Thoracic aorta (tissue), 2 donors: ENCODE measurements around the gene FAM13A. TPM values are rescaled to one million over a fixed set of nuclear protein-coding genes. Genes with fewer than 3 reads are reported as not detected.
"Not testable (repeated sequence)": the region's sequence is repeated elsewhere in the genome, so short reads cannot be mapped to it uniquely, and the experiment has no call there.

Experiments used
- ATAC-seq: fragments of 150-250 bp; one replicate; pipeline ENCODE4 v1.8.0; 2017; ENCODE audit warnings: low read depth; ENCODE audit not compliant: insufficient number of reproducible peaks, low FRiP score
- DNase-seq: peaks from one replicate; pipeline ENCODE4 v3.0.0-alpha.2; 2020; ENCODE audit warnings: low spot score
- H3K27ac ChIP-seq, 2 donors: fragments of 200-600 bp; sonication (generic); 1 replicate in 1 of 2; 2 replicates in 1 of 2; pipeline ENCODE4 v1.5.1; 2016; ENCODE audit warnings: mild to moderate bottlenecking in 2 of 2, moderate library complexity in 2 of 2
- H3K27me3 ChIP-seq: fragments of 200-600 bp; sonication (generic); replicated peaks from 2 replicates; pipeline ENCODE4 v1.6.0; 2016; ENCODE audit warnings: mild to moderate bottlenecking; ENCODE audit not compliant: insufficient read depth
- H3K36me3 ChIP-seq: fragments of 200-600 bp; sonication (generic); one replicate; pipeline ENCODE4 v1.5.1; 2016
- H3K4me1 ChIP-seq, 2 donors: fragments of 200-600 bp; sonication (generic); 1 replicate in 1 of 2; 2 replicates in 1 of 2; pipeline versions ENCODE4 v1.5.1 to v1.6.0; 2016; ENCODE audit warnings: low read depth in 2 of 2, mild to moderate bottlenecking in 1 of 2; ENCODE audit not compliant: control insufficient read depth in 1 of 2
- H3K4me3 ChIP-seq: fragments of 200-600 bp; sonication (generic); 2 replicates; pipeline ENCODE4 v1.5.1; 2016; ENCODE audit warnings: mild to moderate bottlenecking
- H3K9me3 ChIP-seq: fragments of 200-600 bp; sonication (generic); 2 replicates; pipeline ENCODE4 v1.5.1; 2016
- total RNA-seq, 2 donors: library from RNA; depleted of rRNA; stranded (reverse); fragments of >200 nt; gene quantifications; one replicate each; pipeline versions ENCODE4 v1.1.0 to v1.2.3, GENCODE V29; 2016
- TF ChIP-seq, protein P1 (sequence below): fragments of 200-600 bp; sonication (generic); IDR thresholded peaks from one replicate; pipeline ENCODE4 v1.5.1; 2019; ENCODE audit warnings: antibody characterized with exemption

FAM13A gene
- total RNA-seq, 2 donors from 2014 or later = 27.3 to 32.5 TPM

DNA sequence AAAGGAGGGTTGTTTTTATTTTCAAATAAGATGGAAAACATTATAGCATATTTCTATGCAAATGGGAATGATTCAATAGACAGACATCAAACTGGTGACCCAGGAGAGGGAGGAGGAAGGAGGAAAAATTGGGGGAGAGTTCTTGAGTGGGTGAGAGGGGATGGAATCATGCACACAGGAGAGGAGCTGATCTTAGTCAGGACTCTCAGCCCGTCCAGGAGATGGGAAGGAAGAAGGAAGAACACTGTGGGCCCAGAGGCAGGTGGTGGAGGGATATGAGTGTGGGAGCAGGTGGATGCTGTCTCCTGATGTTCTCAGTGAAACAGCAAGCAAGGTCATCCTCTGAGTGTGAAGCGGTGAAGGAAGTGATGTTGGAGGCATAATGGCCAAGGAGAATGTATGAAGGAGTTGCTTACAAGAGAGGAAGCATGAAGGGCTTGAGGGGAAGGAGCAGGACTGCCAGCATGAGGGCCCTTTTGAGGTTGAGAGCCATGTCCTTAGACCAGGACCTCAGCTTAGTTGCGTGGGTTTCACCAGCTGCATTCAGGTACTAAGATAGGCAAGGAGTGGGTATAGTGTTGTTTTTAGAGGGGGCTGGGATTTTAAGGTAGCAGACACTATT lies 197.7 kb downstream of the FAM13A start:
- H3K36me3 ChIP-seq = no peaks in the 10 kb centered on the region
- no peaks in the 10 kb centered on the region for H3K27me3 ChIP-seq
- no peak overlapping the region for H3K4me3 ChIP-seq
- TF ChIP-seq, protein P1, sequence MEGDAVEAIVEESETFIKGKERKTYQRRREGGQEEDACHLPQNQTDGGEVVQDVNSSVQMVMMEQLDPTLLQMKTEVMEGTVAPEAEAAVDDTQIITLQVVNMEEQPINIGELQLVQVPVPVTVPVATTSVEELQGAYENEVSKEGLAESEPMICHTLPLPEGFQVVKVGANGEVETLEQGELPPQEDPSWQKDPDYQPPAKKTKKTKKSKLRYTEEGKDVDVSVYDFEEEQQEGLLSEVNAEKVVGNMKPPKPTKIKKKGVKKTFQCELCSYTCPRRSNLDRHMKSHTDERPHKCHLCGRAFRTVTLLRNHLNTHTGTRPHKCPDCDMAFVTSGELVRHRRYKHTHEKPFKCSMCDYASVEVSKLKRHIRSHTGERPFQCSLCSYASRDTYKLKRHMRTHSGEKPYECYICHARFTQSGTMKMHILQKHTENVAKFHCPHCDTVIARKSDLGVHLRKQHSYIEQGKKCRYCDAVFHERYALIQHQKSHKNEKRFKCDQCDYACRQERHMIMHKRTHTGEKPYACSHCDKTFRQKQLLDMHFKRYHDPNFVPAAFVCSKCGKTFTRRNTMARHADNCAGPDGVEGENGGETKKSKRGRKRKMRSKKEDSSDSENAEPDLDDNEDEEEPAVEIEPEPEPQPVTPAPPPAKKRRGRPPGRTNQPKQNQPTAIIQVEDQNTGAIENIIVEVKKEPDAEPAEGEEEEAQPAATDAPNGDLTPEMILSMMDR = no peak
- no peak overlapping the region for H3K27ac ChIP-seq
- DNase-seq = no peak
- H3K9me3 ChIP-seq = no peaks in the 10 kb centered on the region
- no peaks in the 10 kb centered on the region for H3K4me1 ChIP-seq
- ATAC-seq = no peak

DNA sequence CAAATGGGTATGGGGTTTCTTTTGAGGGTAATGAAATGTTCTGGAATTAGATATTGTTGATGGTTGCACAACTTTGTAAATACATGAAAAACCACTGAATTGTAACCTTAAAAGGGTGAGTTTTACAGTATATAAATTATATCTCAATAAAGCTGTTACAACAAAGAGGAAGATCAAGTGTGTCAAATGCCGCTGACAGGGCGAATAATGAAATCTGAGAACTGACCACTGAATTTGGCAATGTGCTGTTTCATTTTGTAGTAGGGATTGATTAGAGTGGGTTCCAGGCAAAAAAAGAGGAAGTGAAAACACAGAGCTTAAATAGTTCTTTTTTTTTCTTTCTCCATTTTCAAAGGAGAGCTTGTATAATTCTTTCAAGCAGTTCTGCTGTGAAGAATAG lies 198.2 kb downstream of the FAM13A start:
- no peaks in the 10 kb centered on the region for H3K4me1 ChIP-seq
- DNase-seq (no peak), ATAC-seq (no peak)
- H3K36me3 ChIP-seq = no peaks in the 10 kb centered on the region
- no peaks in the 10 kb centered on the region for H3K27me3 ChIP-seq
- H3K27ac ChIP-seq = no peak overlapping the region
- TF ChIP-seq, protein P1 = no peak
- H3K4me3 ChIP-seq = no peak overlapping the region
- H3K9me3 ChIP-seq = no peaks in the 10 kb centered on the region

DNA sequence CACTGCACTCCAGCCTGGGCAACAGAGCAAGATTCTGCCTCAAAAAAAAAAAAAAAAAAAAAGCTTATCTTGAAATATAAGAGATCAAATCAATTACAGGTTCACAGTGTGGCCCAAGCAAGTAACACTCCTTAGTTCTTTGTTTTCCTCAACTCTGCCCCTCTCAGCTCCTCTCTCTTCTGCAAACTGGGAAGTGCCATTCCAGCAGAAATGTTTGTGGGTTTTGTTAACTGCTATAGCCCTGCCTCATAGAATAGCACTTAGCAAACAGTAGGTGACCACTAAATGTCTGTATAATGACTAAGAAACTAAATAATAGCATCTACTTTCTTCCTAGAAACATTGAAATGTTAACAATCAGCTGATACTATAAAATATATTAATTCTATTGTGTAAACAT lies 199.4 kb downstream of the FAM13A start:
- ATAC-seq (no peak), DNase-seq (no peak)
- Histone ChIP-seq H3K27ac (no peak overlapping the region), H3K27me3 (no peaks in the 10 kb centered on the region), H3K9me3 (no peaks in the 10 kb centered on the region), H3K4me1 (no peaks in the 10 kb centered on the region), H3K4me3 (no peak overlapping the region), H3K36me3 (no peaks in the 10 kb centered on the region)
- TF ChIP-seq, protein P1 = no peak

DNA sequence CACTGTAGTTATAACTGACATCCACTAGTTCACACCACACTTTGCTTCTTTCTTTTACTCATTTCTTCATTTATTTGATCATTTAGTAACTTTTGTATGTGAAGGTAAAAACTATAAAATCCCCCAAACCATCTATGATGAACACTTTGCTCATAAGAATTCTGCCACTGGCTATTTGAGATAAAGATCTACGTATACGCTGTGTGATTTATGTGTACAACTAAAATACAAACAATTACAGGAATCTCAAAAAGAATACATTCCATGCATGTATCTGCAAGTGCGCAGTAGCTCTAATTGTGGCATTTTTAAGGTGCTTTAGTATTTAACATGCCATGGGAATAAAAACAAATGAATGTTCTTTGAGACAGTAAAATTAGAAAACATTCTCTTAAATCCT lies 202.5 kb downstream of the FAM13A start:
- DNase-seq (no peak), ATAC-seq (no peak)
- H3K27me3 ChIP-seq = no peaks in the 10 kb centered on the region
- TF ChIP-seq, protein P1 = no peak
- H3K27ac ChIP-seq = no peak overlapping the region
- H3K9me3 ChIP-seq = no peaks in the 10 kb centered on the region
- no peaks in the 10 kb centered on the region for H3K36me3 ChIP-seq
- H3K4me1 ChIP-seq = no peaks in the 10 kb centered on the region
- no peak overlapping the region for H3K4me3 ChIP-seq

DNA sequence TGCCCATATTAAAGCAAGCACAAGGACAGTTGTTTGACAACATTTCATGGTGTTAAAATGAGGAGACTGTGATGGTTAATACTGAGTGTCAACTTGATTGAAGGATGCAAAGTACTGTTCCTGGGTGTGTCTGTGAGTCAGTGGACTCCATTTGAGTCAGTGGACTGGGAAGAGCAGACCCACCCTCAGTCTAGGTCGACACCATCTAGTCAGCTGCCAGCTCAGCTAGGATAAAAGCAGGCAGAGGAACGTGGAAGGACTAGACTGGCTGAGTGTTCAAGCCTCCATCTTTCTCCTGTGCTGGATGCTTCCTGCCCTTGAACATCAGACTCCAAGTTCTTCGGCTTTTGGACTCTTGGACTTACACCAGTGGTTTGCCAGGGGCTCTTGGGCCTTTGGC lies 203.4 kb downstream of the FAM13A start:
- DNase-seq, H3K4me3 ChIP-seq, H3K9me3 ChIP-seq, H3K27me3 ChIP-seq, H3K4me1 ChIP-seq, H3K27ac ChIP-seq, H3K36me3 ChIP-seq, ATAC-seq: not testable (repeated sequence)

DNA sequence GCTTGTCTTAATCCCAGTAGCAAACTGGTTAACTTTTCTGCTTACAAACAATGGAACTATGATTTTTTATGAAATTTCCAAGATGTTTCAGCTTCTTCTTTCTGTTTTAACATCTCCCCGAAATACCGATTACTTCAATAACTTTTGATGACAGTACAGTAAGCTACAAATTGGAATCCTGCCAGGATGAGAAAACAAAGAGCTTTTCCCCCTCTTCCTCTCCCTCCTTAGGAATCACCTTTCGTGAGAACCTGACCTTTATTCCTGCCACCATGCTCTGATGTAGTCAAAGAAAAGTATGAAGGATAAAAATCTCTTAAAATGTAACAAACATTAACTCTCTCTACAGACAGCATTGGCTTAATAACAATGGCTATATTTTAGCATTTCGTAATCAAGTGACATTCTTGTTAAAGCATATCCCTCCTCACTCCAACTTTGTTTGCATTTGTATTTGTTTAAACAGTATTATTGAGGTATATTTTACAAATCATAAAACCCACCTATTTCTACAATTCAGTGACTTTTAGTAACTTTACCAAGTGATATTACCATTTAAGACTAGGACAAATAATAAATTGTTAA lies 210.7 kb downstream of the FAM13A start:
- Histone ChIP-seq H3K27me3 (no peaks in the 10 kb centered on the region), H3K27ac (no peak overlapping the region), H3K4me1 (no peaks in the 10 kb centered on the region), H3K36me3 (no peaks in the 10 kb centered on the region), H3K9me3 (no peaks in the 10 kb centered on the region), H3K4me3 (no peak overlapping the region)
- ATAC-seq = no peak
- TF ChIP-seq, protein P1 = no peak
- no peak for DNase-seq
